ENCODE data around the gene ARHGEF39.

DNA sequence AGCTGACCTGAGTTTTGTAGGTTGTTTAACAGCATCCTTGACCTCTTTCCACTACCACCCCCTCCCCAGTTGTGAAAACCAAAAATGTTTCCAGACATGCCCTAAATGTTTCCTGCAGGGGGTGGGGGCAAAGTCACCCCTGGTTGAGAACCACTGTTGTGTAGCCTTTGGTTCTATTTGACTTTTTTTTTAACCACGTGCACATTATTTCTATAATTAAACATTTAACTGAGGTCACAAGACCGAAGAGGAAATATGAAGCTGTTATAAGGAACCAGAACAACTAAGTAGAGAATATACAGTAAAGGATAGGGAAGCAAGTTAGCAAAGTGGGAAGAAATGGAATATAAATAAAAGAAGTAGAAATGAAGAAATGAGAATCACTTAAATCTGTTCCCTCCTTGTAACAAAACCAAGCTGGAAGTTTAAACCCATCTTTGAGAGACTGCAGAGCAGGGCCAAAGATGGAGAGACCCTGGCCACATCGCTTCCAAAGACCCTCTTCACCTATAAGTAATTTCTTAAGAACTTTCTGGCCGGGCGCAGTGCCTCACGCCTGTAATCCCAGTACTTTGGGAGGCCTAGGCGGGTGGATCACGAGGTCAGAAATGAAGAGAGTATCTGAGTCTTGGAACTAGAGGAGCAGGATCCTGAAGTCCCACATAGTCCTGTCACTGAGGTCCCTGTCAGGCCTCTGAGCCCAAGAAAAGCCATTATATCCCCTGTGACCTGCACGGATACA lies 28.7 kb downstream of the ARHGEF39 start:
- TF ChIP-seq, protein P1, sequence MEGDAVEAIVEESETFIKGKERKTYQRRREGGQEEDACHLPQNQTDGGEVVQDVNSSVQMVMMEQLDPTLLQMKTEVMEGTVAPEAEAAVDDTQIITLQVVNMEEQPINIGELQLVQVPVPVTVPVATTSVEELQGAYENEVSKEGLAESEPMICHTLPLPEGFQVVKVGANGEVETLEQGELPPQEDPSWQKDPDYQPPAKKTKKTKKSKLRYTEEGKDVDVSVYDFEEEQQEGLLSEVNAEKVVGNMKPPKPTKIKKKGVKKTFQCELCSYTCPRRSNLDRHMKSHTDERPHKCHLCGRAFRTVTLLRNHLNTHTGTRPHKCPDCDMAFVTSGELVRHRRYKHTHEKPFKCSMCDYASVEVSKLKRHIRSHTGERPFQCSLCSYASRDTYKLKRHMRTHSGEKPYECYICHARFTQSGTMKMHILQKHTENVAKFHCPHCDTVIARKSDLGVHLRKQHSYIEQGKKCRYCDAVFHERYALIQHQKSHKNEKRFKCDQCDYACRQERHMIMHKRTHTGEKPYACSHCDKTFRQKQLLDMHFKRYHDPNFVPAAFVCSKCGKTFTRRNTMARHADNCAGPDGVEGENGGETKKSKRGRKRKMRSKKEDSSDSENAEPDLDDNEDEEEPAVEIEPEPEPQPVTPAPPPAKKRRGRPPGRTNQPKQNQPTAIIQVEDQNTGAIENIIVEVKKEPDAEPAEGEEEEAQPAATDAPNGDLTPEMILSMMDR (IDR thresholded peaks at IDR 0.05) = no peak
- TF ChIP-seq EP300 (IDR thresholded peaks at IDR 0.05) = peak in 1 of 2 donors; percentile 33

Measured in tibial nerve (tissue), 4 donors.